Lung microvascular endothelial cell (primary cell): ENCODE data around the gene TRIM47. TPM values are rescaled to one million over a fixed set of nuclear protein-coding genes. Genes with fewer than 3 reads are reported as not detected.
A peak's percentile ranks its signal among the peaks of the same experiment; 100 is the strongest.

ENCODE experiments used
- DNase-seq, 2 donors: peaks; one replicate each; pipeline versions ENCODE4 v3.0.0 to v3.0.0-alpha.2; 2010; ENCODE audit warnings: low read depth in 2 of 2
- total RNA-seq: library from RNA; depleted of rRNA; stranded (reverse); fragments of >200 nt; gene quantifications from 2 replicates; pipeline ENCODE4 v1.2.1, GENCODE V29; 2014

The TRIM47 gene
- total RNA-seq, 1 donor from 2014 or later = 56.9 TPM

DNA sequence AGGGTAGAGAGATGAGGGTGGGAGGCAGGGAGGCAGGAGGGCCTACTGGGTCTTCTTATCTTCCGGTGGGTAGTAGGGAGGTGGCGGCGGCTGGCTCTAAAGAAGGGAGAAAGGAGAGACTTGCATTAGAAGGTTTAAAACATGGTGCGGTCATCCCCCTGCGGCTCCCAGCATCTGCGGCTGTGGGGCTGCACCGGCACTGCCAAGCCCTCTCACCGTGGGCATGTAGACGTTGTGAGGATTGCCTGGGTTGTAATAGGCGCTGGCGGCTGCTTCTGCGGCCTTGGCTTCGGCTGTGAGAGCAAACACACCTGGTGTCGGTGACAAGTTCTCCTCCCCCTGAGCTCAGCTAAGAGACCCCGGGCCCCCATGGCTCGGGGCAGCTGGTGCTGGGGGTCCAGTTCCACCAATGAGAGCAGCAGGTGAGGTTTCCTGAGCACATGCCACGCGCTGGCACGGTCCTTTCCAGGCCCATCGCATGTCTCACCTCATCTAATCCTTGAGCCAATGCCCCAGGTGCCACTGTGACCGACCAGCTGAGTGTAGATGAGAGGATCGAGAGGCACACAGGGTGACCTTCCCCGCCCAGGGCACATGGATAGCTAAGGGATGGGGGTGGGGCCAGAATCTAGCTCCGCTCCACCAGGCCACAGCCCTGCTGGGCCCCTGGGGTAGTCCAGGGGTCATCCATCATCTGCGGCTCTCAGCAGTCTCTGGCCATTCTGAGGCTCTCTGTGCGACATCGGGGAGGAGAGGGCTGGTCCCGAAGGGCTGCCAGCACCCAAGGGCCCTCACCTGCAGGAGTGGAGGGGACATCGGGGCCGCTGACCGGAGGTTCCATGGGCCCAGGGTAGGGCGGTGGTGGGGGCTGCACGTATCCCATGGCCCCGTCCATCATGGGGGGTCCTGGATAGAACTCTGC lies 31.4 kb downstream of the TRIM47 start:
- DNase-seq = no peak

DNA sequence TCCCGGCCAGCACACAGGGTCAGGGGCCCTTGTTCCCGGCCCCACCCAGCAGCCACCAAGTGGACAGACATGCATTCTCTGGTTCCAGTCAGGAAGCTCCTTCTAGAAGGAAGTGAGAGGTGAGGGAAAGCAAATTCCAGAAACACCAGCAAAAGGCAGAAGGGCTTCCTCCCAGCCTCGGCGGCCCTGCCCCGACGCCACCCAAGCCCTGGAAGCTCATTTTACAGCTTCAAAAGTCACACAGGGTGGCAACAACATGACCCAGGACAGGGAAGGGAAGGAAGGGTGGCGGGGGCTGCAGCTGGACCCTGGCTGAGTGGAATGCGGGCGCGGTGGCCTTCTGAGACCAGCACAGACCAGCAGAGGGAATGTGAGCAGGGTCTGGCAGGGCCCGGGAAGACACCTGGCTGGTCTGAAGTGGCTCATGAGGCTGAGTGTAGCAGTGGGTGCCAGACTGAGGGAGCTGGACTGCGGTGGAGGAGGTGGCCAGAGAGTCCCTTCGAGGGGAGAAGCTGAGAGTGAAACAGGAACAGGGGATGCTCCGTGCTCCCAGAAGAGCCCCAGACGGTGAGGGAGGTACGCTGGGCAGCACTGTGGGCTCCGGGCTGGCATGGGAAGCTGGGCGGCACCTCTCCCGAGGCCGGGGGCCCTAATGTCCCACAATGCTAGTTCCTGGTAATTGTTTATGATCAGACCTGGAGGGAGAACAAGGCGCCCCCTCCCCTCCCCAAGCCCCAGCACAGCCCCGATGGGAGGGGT lies 32.3 kb downstream of the TRIM47 start:
- peak; percentile 32 to 39 for DNase-seq

DNA sequence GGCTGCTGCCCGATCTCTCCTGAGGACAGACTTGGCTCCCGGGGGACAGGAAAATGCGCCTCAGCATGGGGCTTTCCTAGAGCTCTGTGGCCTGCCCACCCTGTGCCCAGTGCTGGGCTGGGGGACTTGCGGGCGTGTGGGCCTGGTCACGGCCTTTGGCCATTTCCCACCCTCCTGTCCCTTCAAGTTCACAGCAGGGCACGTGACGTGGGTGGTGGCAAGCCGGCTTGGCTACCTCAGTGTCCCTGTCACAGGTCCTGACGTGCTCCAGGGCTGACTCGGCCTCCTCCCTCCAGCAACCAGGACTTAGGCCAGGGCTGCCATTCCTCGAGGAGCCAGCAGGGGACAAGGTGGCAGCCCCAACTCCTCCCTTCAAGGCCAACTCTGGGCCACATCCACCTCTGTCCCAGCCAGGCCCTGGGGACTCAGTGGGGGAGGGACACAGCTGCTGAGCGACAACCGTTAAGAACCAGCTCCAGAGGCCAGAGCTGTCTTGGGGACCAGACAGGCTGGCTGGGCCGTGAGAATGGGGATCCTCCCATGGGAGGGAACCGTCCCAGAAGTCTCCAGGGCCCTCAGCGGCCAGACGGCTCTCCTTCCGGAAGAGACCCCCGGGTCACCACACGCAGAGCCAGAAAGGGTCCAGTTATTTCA lies 33.2 kb downstream of the TRIM47 start:
- DNase-seq = peak; percentile 79 to 80

DNA sequence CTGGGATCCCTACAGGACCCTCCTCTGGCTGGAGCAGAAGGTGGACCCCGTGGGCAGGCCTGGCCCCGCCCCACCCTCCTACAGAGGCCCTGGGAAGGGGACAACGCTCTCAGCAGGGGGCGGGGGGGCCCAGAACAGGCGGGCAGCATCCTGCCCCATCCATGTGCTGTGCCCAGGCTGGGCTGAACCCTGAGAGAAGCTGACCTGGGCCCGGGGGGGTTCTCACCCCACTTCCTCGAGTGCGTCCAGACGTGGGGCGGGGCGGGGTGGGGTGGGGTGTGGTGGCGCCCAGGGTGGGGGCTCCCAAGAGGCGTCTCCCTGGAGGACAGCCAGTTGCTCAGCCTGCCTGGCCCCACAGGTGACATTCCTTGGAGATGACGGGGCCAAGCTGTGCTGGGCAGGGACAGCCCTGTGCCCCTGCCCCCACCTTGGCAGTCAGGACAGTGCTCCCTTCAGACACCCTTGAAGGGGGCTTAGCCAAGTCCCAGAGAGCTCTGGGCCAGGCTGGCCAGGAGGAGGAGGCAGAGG lies 33.8 kb downstream of the TRIM47 start:
- DNase-seq = peak in 1 of 2 donors; percentile 33

DNA sequence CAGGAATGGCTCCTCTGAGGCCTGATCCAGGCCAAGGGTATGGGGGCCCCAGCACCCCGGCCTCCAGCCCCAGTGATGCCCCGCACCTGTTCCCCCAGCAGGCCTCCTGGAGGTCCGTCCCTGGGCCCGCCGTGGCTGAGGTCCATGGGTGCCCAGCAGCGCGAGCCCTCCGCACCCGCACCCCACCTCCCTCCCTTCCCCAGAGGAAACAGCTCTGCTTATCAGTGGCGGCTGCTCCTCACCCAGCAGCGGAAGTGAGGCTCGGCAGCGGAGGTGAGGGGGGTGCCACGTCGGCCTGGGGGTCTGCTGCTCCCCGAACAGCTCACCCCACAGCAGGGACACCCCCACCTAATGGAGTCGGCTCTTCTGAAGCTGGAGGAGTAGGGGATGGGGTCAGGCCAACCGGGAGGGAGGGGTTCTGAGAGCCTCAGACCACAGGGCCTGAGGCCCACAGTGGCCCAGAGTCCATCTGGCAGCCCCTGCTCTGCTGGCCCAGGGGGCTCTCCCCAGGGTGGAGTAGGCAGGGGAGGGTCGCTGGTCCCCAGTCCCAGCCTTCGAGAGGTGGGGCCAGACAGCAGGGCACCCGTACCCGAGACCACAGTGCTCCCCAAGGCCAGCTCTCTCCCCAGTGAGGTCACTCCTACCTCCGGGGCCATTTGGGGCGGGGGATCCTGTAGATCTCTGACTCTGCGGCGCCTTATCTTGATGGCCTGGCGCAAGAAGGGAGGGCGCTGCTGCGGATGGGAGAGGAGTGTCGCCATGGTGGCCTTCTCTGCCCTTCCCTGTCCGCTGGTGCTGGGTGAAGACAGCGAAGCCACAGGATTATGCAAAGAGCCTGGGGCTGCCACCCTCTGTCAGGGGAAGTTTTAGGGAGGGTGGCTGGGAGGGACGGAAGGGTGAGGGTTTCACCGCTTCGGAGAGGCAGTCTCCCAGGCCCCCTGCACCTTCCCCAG lies 34.5 kb downstream of the TRIM47 start, which contains the start of gene UNC13D:
Gene UNC13D (minus strand): TSS at position 828 of the 953 bp plus-strand sequence. CDS start 67 bp downstream, at position 761.
- DNase-seq = peak; percentile 23 to 35

DNA sequence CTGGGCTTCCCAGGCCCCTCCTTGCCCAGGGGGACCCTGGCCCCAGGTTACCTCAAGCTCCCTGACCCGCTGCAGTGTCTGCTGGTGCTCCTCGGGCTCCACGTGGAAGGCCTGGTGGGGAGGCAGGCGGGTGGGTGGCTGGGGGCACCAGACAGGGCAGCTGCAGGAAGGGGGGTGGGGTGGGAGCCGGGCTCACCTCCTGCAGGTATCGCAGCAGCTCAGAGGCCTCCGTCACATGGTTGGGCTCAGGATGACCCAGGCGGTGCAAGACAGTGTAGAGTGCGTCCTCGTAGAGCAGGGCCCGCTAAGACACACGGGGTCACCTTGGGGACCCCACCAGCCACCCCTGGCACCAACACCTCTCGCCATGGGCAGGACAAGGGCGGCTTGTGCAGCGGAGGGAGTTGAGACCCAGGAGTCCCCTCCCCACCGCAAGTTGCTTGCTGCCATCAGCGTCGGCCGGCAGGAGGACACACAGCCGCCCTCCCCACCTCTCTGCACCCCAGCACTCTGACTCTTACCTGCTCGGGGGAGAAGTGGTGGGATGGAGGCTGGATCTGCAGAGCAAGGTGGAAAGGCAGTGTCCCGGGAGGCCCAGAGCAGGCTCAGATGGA lies 35.3 kb downstream of the TRIM47 start:
- DNase-seq = no peak

DNA sequence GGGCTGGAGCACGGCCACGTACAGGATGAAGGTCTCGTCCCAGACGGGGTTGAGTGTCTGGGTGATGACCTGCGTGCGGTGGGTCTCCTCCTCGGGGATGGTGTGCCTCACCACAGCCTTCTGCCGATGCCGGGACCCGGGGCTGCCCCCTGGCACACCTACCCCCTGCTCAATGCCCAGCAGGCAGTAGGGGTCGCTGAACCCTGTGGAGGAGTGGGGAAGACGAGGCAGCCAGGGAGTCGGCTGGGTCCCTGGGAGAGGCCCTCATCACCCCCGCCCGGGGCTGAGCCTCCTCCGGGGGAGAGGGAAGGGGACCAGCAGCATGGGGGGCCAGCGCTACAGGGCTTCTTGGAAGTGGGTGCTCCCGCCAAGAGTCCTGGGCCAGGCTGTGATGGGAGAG lies 36.0 kb downstream of the TRIM47 start:
- DNase-seq = no peak

DNA sequence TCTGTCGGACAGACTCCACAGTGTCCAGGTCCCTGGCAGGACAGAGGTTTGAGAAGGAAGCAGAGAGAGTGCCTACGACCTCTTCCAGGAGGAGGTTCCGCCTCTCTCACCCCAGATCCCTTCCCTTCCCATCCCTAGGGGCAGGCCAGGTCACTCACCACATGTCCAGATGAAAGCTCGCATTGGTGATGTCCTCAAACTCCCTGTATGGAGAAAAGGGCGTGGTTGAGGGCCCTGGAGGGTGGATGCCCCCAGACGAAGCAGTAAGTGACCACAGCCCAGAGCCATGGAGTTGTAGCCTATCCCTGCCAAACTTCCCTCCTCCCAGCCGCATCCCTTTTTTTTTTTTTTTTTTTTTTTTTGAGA lies 37.6 kb downstream of the TRIM47 start:
- no peak for DNase-seq

DNA sequence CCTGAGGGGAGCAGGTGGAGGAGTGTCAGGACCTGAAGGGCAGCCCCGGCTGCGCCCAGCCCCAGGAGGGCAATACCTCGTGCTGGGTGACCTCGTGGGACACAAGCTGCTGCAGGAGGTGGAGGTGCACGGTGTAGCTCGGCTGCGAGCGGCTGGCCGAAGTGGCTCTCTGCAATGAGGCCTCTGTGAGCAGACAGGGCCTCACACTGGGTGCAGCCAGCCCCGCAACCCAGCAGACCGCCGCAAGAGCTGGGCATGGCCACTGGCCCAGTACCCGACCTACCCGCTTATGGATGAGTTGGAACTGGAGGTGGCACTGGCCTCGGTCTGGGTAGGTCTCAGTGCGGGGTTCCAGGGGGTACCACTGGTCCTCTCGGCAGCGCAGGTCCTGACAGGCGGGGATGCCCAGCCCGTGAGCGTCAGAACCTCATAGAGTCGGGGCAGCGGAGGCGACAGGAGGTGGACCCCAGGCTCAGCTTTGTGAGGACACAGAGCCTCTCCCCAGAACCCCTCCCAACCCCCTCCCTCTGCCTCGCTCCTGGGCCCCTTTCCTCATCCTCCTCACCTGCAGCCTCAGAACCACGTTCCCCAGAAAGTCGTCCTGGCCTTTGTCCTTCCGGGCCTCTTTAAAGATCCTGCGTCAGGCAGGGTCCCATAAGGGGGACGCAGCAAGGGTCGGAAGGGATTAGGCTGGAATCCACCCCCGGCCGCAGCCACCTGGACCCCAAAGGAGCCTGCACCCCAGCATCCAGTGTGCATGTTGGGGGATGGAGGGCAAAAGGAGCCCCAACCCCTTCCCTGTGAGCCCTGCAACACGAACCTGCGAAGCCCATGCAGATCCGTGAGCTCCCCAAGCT lies 38.2 kb downstream of the TRIM47 start:
- no peak for DNase-seq

DNA sequence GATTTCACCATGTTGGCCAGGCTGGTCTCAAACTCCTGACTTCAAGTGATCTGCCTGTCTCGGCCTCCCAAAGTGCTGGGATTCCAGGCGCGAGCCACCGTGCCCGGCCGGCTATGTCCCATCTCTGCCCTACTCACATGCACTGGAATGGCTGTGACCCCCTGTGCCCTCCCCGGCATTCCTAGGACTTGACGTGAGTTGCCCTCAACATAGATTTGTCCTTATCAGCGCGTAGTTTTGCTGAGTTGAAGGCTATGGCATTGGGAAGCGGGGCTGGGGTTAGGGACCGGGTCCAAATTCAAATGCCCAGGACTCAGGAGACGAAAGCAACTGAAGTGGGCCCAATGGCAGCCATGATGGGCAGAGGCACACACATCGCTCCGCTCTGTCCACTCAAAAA lies 40.0 kb downstream of the TRIM47 start:
- DNase-seq = no peak

DNA sequence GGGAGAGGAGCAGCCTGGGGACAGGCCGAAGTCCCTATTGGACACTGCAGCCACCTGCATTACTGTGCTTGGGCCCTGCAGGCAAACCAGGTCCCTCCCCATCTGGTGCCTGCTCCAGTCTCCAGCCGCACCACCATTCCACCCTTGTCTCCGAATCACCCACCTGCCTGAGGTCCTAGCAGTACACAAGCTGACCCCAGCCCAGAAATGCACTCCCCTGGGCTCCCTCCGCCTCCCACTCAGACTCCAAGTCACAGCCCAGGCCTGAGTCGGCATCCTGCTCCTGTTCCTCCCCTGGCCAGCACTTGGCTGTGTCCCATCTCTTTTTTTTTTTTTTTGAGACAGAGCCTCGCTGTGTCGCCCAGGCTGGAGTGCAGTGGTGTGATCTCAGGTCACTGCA lies 40.5 kb downstream of the TRIM47 start:
- peak in 1 of 2 donors; percentile 38 for DNase-seq

DNA sequence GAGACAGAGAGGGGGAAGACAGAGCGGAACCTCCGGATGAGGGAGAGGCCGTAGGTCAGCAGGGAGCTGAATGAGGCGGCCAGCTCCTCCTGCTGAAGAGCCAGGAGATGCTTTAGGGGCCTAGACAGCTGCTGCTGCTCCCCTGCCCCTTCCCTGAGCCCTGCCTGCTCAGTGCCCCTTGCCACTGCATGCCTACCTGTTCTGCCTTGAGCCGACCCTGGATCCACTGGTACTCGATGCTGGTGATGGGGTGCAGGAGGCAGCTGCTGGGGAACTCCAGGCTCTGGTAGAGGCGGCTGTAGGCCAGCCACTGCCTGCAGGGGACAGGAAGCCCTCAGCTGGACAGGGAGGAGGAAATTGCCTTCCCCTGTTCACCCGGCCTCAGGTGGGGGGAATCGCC lies 41.8 kb downstream of the TRIM47 start:
- no peak for DNase-seq

DNA sequence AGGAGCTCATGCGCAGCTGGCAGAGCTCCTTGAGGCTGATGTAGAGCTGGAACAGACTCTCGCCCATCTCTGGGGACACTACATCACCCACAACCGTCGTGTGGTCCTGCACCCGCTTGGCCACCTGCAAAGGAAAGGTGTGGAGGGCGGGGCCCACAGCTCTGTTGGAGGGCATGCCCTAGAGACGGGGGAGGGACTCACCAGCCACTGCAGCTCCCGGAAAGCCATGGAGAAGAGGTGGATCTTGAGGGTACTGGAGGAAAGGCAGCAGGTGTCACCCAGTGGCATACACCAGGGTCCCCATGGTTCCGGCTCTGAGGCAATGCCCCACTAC lies 42.8 kb downstream of the TRIM47 start:
- DNase-seq = no peak

DNA sequence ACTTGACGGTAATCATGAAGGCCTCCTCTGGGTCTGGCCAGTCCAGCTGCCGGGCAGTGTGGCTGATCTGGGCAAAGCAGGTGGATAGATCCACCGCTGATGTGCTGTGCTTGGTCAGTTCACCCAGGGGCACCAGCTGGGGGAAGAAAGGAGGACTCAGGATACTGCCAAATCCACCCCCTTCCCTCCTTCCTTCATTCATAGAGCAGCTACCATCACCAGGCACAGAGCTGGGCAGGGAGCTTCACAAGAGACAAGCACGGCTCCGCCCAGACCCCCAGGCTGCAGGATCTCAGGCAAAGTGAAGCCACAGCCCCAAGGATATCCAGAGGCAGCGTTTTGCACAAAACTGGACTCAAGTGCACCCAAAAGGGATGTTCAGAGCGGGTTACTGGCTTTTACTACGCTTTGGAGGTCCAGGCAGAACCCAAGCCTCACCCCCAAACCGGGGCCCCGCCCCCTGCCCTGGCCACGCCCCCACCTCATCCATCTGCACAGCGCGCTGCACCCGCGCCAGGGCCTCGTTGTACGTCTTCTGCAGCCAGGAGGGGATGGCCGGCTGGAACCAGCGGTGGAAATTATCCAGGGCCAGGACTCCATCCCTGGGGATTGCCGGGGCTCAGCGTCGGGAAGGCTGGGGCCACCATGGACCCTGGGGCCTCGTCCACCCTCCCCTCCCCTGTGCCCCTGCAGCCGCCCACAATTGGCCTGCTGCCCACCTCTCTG lies 43.3 kb downstream of the TRIM47 start:
- DNase-seq = no peak

DNA sequence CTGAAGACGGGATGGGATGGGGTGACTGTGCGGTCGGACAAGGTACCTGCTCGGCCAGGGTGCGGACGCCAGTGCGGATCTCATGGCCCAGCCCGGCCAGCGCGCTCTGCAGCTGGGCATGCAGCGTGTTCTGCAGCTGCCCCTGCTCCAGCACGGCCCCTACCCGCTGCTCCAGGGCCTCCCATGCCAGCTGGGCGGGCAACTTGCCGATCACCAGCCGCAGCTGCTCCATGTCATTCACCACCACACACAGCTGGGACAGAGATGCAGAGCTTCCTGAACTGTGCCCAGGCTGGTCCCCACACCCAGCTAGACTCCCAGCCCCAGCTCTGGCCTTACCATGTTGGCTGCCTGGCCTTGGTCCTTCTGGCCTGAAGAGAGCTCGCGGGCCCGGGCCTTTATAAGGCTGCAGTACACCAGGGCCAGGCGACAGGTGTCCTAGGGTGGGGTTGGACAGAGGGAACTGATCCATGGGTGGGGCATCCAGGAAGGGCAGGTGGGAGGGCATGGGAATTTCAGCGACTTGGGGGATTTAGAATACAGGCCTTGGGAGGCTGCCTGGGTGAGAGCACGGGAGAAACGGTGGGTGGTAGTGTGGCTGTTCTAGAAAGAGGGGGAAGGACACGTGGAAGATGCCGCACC lies 44.0 kb downstream of the TRIM47 start:
- DNase-seq = no peak

DNA sequence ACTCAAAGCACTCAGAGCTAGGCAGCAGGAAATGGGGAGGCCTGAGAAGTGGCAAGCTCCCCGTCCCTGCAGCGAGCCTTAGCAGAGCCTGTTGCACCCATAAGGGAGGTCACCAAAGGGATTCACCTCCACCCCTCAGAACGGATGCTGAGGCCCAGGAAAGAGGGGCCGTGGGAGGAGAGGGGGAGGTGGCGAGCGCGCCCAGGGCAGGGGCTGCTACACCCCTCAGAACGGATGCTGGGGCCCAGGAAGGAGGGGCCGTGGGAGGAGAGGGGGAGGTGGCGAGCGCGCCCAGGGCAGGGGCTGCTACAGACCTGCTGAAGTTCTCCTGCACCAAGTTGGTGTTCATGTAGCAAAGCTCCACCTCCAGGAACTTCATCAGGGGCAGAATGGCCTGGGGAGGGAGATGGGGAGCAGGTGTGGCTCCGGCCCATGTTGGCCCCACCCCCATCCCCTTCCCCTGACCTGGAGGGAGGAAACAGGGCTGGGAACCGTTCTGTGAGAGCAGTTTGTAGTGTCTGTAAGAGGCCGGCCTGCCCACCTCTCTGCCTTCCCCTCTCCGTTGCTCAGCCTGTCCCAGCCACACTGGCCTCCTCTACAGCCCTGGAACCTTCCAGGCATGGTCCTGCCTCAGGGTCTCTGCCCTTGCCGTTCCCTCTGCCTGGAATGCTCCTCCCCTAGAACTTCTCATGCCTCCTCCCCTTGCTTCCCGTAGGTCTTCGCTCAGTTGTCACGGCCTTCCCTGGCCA lies 45.6 kb downstream of the TRIM47 start:
- peak in 1 of 2 donors; percentile 38 for DNase-seq

DNA sequence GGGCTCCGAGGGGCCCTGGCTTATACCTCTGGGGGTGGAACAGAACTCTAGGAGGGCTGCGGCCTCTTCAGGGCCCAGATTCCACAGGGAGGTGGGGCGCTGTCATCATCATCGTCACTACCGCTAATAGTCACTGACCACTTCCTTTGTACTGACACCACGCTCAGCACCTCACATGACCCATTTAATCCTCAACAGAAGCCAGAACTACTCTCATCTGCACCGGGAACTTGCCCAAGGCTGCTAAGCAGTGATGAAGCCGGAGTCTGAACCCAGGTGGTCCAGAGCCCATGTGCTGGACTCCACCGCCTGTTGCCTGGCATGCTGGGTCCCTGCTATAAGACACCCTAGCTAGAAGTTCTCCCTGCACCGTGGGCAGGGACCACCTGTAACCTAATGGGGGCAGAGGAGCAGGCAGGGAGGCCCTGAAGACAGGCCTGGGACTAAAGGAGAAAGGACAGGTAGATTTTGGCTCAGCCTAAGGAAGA lies 46.2 kb downstream of the TRIM47 start:
- peak; percentile 76 to 82 for DNase-seq
